ENCODE measurements around the gene SLC6A20.

DNA sequence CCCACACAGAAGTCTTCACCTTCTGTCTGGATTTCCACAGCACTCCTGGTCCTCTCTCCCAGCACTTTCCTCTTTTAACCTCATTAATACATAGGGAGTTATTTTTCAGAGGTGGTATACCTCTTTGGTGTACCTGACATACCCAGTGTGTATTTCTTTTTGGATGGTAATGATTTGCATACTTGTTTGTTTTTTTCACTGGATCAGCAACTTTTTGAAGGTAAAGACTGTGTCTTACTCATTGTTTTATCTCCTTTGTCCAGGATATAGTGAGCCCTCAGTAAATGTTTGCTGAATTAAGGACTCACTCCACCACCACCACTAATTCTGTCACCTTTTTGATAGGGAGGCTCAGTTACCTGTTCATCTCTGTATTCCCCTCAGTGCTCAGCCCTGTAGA is 55.1 kb downstream of the SLC6A20 start:
- TF ChIP-seq, protein P1, sequence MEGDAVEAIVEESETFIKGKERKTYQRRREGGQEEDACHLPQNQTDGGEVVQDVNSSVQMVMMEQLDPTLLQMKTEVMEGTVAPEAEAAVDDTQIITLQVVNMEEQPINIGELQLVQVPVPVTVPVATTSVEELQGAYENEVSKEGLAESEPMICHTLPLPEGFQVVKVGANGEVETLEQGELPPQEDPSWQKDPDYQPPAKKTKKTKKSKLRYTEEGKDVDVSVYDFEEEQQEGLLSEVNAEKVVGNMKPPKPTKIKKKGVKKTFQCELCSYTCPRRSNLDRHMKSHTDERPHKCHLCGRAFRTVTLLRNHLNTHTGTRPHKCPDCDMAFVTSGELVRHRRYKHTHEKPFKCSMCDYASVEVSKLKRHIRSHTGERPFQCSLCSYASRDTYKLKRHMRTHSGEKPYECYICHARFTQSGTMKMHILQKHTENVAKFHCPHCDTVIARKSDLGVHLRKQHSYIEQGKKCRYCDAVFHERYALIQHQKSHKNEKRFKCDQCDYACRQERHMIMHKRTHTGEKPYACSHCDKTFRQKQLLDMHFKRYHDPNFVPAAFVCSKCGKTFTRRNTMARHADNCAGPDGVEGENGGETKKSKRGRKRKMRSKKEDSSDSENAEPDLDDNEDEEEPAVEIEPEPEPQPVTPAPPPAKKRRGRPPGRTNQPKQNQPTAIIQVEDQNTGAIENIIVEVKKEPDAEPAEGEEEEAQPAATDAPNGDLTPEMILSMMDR (tag by site-specific recombination; IDR thresholded peaks at IDR 0.05) = no peak
- TF ChIP-seq YY1 (tag by site-specific recombination; IDR thresholded peaks at IDR 0.05) (no peak), ZNF837 (tag by site-specific recombination; IDR thresholded peaks at IDR 0.05) (no peak), ZBTB7A (tag by site-specific recombination; IDR thresholded peaks at IDR 0.05; ENCODE audit: low read depth) (no peak), OSR2 (tag by site-specific recombination; IDR thresholded peaks at IDR 0.05) (no peak), ZNF292 (tag by site-specific recombination; IDR thresholded peaks at IDR 0.05; ENCODE audit: borderline replicate concordance, low read depth) (no peak), ZNF423 (tag by site-specific recombination; IDR thresholded peaks at IDR 0.05) (no peak), ZSCAN30 (tag by site-specific recombination; IDR thresholded peaks at IDR 0.05) (no peak), ZFHX2 (tag by site-specific recombination; conservative IDR thresholded peaks at IDR 0.05) (no peak), ZNF2 (tag by site-specific recombination; IDR thresholded peaks at IDR 0.05) (no peak)
- TF ChIP-seq, protein P2, sequence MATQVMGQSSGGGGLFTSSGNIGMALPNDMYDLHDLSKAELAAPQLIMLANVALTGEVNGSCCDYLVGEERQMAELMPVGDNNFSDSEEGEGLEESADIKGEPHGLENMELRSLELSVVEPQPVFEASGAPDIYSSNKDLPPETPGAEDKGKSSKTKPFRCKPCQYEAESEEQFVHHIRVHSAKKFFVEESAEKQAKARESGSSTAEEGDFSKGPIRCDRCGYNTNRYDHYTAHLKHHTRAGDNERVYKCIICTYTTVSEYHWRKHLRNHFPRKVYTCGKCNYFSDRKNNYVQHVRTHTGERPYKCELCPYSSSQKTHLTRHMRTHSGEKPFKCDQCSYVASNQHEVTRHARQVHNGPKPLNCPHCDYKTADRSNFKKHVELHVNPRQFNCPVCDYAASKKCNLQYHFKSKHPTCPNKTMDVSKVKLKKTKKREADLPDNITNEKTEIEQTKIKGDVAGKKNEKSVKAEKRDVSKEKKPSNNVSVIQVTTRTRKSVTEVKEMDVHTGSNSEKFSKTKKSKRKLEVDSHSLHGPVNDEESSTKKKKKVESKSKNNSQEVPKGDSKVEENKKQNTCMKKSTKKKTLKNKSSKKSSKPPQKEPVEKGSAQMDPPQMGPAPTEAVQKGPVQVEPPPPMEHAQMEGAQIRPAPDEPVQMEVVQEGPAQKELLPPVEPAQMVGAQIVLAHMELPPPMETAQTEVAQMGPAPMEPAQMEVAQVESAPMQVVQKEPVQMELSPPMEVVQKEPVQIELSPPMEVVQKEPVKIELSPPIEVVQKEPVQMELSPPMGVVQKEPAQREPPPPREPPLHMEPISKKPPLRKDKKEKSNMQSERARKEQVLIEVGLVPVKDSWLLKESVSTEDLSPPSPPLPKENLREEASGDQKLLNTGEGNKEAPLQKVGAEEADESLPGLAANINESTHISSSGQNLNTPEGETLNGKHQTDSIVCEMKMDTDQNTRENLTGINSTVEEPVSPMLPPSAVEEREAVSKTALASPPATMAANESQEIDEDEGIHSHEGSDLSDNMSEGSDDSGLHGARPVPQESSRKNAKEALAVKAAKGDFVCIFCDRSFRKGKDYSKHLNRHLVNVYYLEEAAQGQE (tag by site-specific recombination; IDR thresholded peaks at IDR 0.05) = no peak
- TF ChIP-seq, protein P3, sequence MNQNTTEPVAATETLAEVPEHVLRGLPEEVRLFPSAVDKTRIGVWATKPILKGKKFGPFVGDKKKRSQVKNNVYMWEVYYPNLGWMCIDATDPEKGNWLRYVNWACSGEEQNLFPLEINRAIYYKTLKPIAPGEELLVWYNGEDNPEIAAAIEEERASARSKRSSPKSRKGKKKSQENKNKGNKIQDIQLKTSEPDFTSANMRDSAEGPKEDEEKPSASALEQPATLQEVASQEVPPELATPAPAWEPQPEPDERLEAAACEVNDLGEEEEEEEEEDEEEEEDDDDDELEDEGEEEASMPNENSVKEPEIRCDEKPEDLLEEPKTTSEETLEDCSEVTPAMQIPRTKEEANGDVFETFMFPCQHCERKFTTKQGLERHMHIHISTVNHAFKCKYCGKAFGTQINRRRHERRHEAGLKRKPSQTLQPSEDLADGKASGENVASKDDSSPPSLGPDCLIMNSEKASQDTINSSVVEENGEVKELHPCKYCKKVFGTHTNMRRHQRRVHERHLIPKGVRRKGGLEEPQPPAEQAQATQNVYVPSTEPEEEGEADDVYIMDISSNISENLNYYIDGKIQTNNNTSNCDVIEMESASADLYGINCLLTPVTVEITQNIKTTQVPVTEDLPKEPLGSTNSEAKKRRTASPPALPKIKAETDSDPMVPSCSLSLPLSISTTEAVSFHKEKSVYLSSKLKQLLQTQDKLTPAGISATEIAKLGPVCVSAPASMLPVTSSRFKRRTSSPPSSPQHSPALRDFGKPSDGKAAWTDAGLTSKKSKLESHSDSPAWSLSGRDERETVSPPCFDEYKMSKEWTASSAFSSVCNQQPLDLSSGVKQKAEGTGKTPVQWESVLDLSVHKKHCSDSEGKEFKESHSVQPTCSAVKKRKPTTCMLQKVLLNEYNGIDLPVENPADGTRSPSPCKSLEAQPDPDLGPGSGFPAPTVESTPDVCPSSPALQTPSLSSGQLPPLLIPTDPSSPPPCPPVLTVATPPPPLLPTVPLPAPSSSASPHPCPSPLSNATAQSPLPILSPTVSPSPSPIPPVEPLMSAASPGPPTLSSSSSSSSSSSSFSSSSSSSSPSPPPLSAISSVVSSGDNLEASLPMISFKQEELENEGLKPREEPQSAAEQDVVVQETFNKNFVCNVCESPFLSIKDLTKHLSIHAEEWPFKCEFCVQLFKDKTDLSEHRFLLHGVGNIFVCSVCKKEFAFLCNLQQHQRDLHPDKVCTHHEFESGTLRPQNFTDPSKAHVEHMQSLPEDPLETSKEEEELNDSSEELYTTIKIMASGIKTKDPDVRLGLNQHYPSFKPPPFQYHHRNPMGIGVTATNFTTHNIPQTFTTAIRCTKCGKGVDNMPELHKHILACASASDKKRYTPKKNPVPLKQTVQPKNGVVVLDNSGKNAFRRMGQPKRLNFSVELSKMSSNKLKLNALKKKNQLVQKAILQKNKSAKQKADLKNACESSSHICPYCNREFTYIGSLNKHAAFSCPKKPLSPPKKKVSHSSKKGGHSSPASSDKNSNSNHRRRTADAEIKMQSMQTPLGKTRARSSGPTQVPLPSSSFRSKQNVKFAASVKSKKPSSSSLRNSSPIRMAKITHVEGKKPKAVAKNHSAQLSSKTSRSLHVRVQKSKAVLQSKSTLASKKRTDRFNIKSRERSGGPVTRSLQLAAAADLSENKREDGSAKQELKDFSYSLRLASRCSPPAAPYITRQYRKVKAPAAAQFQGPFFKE (tag by site-specific recombination; IDR thresholded peaks at IDR 0.05; ENCODE audit: borderline replicate concordance) = no peak
- TF ChIP-seq, protein P4, sequence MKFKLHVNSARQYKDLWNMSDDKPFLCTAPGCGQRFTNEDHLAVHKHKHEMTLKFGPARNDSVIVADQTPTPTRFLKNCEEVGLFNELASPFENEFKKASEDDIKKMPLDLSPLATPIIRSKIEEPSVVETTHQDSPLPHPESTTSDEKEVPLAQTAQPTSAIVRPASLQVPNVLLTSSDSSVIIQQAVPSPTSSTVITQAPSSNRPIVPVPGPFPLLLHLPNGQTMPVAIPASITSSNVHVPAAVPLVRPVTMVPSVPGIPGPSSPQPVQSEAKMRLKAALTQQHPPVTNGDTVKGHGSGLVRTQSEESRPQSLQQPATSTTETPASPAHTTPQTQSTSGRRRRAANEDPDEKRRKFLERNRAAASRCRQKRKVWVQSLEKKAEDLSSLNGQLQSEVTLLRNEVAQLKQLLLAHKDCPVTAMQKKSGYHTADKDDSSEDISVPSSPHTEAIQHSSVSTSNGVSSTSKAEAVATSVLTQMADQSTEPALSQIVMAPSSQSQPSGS (tag by site-specific recombination; IDR thresholded peaks at IDR 0.05; ENCODE audit: low read depth) = no peak

All from HEK293 (cell line).